Transverse colon (tissue), 3 donors: Measurements from ENCODE around the gene DENND1C.

Source experiments
- POLR2A ChIP-seq: fragments of 450-650 bp; IDR thresholded peaks from one replicate; pipeline ENCODE4 v1.6.1; 2016; ENCODE audit warnings: antibody characterized with exemption, mild to moderate bottlenecking, moderate library complexity
- TF ChIP-seq, protein P1 (sequence below), 5 experiments: fragments of 200-600 bp in 3 of 5; fragments of 450-650 bp in 2 of 5; sonication (generic) in 3 of 5; IDR thresholded peaks; 1 replicate in 2 of 5; 2 replicates in 3 of 5; pipeline ENCODE4 v1.5.1; 2016 to 2017; ENCODE audit warnings: antibody characterized with exemption in 5 of 5, inconsistent platforms in 3 of 5, mild to moderate bottlenecking in 2 of 5, moderate library complexity in 1 of 5

DNA sequence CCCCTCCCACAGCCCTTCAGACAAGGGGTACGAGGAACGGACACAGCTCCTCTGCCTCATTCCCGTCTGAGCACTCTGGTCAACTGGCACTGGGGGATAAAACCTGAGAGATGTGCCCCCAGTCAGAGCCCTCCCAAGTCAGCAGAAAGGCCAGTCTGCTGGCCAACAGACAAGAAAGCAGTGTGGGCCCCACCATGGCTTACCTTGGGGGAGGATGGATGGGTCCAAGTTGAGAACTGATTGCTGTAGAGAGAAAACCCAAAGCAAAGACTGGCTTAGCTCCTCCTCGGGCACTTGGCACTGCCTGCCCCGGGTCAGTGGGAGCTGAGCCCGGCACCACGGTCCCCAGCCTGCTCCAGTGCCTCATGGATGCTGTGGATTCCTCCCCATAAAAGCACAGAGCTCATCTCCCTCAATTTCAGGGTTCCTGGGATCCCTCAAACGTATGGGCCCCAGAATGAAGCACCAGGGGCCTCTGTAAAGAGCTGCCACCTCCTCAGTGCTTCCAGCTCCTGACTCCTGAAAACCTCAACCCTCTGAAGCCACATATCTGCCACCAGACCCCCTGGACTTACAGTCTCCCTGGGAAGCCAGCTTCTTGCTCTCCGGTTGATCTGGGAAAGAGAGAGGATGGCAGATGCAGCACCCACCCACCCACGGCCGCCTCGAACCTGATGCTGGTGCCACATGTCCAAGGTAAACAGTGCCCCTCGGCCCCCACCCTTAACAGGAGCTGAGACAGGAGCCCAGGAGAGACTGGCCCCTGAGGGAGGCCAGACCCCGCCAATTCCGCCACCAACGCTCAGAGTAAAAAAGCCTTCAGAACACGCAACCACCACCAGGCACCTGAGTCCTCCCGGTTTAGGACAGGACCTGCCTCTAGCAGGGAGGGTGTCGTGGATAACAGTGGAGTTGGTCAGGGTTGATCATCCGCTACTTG is 60.2 kb downstream of the DENND1C start:
- TF ChIP-seq, protein P1, sequence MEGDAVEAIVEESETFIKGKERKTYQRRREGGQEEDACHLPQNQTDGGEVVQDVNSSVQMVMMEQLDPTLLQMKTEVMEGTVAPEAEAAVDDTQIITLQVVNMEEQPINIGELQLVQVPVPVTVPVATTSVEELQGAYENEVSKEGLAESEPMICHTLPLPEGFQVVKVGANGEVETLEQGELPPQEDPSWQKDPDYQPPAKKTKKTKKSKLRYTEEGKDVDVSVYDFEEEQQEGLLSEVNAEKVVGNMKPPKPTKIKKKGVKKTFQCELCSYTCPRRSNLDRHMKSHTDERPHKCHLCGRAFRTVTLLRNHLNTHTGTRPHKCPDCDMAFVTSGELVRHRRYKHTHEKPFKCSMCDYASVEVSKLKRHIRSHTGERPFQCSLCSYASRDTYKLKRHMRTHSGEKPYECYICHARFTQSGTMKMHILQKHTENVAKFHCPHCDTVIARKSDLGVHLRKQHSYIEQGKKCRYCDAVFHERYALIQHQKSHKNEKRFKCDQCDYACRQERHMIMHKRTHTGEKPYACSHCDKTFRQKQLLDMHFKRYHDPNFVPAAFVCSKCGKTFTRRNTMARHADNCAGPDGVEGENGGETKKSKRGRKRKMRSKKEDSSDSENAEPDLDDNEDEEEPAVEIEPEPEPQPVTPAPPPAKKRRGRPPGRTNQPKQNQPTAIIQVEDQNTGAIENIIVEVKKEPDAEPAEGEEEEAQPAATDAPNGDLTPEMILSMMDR (IDR thresholded peaks at IDR 0.05): no peak
- no peak for TF ChIP-seq POLR2A
